GM12878 (cell line): Measurements from ENCODE around the gene KLHDC10. TPM values are rescaled to one million over a fixed set of nuclear protein-coding genes. Genes with fewer than 3 reads are reported as not detected.

Experiments used
- BACH1 ChIP-seq: fragments of 450-650 bp; IDR thresholded peaks from 2 replicates; pipeline ENCODE4 v1.6.1; 2017; ENCODE audit warnings: mild to moderate bottlenecking, borderline replicate concordance
- E2F8 ChIP-seq: fragments of 450-650 bp; IDR thresholded peaks from 2 replicates; pipeline ENCODE4 v1.6.1; 2018; ENCODE audit warnings: mild to moderate bottlenecking, low read depth, moderate library complexity; ENCODE audit not compliant: partially characterized antibody
- FOS ChIP-seq: IDR thresholded peaks from 3 replicates; pipeline ENCODE4 v1.6.1; 2011; ENCODE audit warnings: borderline replicate concordance; ENCODE audit not compliant: insufficient read length; ENCODE audit errors: extremely low read depth
- IRF3 ChIP-seq: fragments of 450-650 bp; IDR thresholded peaks from 2 replicates; pipeline ENCODE4 v1.6.1; 2014; ENCODE audit warnings: mild to moderate bottlenecking
- JUNB ChIP-seq: IDR thresholded peaks from 2 replicates; pipeline ENCODE4 v1.6.1; 2016; ENCODE audit warnings: antibody characterized with exemption, mild to moderate bottlenecking
- MTA3 ChIP-seq: IDR thresholded peaks from 2 replicates; pipeline ENCODE4 v1.6.1; 2012; ENCODE audit warnings: low read length, inconsistent platforms, borderline replicate concordance
- NRF1 ChIP-seq: conservative IDR thresholded peaks from 2 replicates; pipeline ENCODE4 v1.6.1; 2011; ENCODE audit warnings: mild to moderate bottlenecking, low read depth, low read length, improper control_type of control experiment
- PAX8 ChIP-seq: fragments of 450-650 bp; IDR thresholded peaks from 2 replicates; pipeline ENCODE4 v1.6.1; 2017; ENCODE audit warnings: mild to moderate bottlenecking, moderate library complexity
- RAD51 ChIP-seq: fragments of 450-650 bp; IDR thresholded peaks from 2 replicates; pipeline ENCODE4 v1.6.1; 2016; ENCODE audit warnings: moderate library complexity, mild to moderate bottlenecking, inconsistent platforms
- TAF1 ChIP-seq: IDR thresholded peaks from 2 replicates; pipeline ENCODE4 v1.6.1; 2011; ENCODE audit warnings: mild to moderate bottlenecking, low read depth, low read length, borderline replicate concordance
- USF1 ChIP-seq: IDR thresholded peaks from 2 replicates; pipeline ENCODE4 v1.6.1; 2011; ENCODE audit warnings: borderline replicate concordance, low read depth, mild to moderate bottlenecking, moderate library complexity, mixed read lengths, low read length; ENCODE audit not compliant: insufficient read depth; ENCODE audit errors: extremely low read length
- ZBTB33 ChIP-seq: fragments of 450-650 bp; IDR thresholded peaks from 2 replicates; pipeline ENCODE4 v1.6.1; 2017; ENCODE audit warnings: mild to moderate bottlenecking
- ZNF622 ChIP-seq: fragments of 450-650 bp; IDR thresholded peaks from 2 replicates; pipeline ENCODE4 v1.6.1; 2017; ENCODE audit warnings: mild to moderate bottlenecking, inconsistent platforms
- ZZZ3 ChIP-seq: IDR thresholded peaks from 2 replicates; pipeline ENCODE4 v1.6.1; 2011; ENCODE audit warnings: low read depth; ENCODE audit not compliant: control insufficient read depth, insufficient read length
- polyA plus RNA-seq, 11 experiments: library from polyadenylated mRNA; depleted of rRNA in 4 of 11; unstranded in 6 of 11; stranded (reverse) in 5 of 11; fragments of >200 nt; fragmentation: Nextera tagmentation in 4 of 11; fragmentation: Illumina TruSeq in 1 of 11; extraction: Ambion mirVana in 4 of 11; extraction: Trizol in 1 of 11; gene quantifications; 1 replicate in 1 of 11; 2 replicates in 10 of 11; pipeline versions ENCODE4 v1.2.1 to v1.2.3, GENCODE V29; 2011 to 2016; ENCODE audit warnings: inconsistent platforms in 2 of 11, missing spikeins in 2 of 11, low read depth in 1 of 11
- total RNA-seq, 4 experiments: library from RNA; depleted of rRNA in 3 of 4; stranded (reverse); fragments of >200 nt in 3 of 4; fragmentation: Illumina TruSeq in 1 of 4; extraction: Trizol in 1 of 4; gene quantifications; 2 replicates each; pipeline versions ENCODE4 v1.2.1 to v1.2.3, GENCODE V29; 2013 to 2021
- TF ChIP-seq, protein P1 (sequence below): fragments of 450-650 bp; formaldehyde crosslinking; IDR thresholded peaks from 2 replicates; pipeline ENCODE4 v1.4.0; 2022; ENCODE audit warnings: mild to moderate bottlenecking, moderate library complexity

Gene KLHDC10
- total and polyA plus RNA-seq, 10 of the 15 experiments (the other 5 are each of a cell fraction or from before 2014, with no cell fraction given) = 2.9 to 20.6 (median 9.4) TPM

DNA sequence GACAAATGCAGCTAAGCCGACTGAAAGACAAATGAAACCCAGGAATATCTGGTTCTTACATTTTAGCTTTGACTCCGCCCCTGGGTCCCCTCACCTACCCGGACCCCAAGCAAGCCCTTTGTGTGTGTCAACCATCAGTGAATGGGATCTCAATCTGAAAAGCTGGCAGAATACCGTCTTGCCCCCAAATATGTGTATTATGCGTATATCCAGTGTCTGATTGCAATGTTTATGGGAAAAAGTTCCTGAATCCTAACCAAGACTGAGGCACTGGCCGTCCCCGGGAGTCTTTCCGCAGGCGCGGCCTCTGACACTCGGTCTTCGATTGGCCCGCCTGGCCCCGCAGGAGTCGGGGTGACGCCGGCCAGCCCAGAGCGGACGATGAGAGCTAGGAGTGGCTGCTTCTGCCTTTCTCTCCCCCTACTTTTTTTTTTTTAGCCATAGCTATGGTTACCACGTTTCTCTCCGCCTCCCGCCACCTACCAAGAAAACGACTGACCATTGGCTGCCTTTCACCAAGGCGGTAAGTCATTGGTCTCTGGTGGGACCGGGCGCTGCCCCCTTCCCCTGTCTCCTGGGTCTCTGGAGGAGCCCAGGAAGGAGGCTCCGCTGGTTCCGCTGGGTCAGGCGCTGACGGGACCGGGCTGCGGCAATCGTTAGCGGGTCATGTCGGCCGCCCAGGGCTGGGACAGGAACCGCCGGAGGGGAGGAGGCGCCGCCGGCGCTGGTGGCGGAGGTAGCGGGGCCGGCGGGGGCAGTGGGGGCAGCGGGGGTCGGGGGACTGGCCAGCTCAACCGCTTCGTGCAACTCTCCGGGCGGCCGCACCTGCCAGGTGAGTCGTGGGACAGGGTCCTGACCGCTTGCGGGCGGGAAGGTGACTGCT, at the start of gene KLHDC10 (continued):
- TF ChIP-seq E2F8 = no peak
- TF ChIP-seq, protein P1, sequence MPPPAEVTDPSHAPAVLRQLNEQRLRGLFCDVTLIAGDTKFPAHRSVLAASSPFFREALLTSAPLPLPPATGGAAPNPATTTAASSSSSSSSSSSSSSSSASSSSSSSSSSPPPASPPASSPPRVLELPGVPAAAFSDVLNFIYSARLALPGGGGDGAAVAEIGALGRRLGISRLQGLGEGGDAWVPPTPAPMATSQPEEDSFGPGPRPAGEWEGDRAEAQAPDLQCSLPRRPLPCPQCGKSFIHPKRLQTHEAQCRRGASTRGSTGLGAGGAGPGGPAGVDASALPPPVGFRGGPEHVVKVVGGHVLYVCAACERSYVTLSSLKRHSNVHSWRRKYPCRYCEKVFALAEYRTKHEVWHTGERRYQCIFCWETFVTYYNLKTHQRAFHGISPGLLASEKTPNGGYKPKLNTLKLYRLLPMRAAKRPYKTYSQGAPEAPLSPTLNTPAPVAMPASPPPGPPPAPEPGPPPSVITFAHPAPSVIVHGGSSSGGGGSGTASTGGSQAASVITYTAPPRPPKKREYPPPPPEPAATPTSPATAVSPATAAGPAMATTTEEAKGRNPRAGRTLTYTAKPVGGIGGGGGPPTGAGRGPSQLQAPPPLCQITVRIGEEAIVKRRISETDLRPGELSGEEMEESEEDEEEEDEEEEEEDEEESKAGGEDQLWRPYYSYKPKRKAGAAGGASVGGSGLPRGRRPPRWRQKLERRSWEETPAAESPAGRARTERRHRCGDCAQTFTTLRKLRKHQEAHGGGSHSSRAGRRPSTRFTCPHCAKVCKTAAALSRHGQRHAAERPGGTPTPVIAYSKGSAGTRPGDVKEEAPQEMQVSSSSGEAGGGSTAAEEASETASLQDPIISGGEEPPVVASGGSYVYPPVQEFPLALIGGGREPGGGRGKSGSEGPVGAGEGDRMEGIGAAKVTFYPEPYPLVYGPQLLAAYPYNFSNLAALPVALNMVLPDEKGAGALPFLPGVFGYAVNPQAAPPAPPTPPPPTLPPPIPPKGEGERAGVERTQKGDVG (CRISPR knock-in tag) = no peak
- TF ChIP-seq MTA3 = no peak
- peak; percentile 85 for TF ChIP-seq FOS
- peak; percentile 36; the same call in 1 of the 2 replicates for TF ChIP-seq TAF1
- peak; percentile 54; the same call in 1 of the 2 replicates for TF ChIP-seq RAD51
- TF ChIP-seq PAX8 = no peak
- TF ChIP-seq BACH1 = no peak
- no peak for TF ChIP-seq ZNF622
- TF ChIP-seq ZZZ3 = no peak
- TF ChIP-seq JUNB = no peak
- peak; percentile 89 for TF ChIP-seq IRF3
- TF ChIP-seq NRF1 = no peak
- TF ChIP-seq USF1 = no peak
- TF ChIP-seq ZBTB33 = no peak
